Stimulated activated CD8-positive, alpha-beta memory T cell treated with anti-CD3 and anti-CD28 coated beads, Interleukin-4, amount 100 ng/mL, for 48 hours (primary cell): Measurements from ENCODE around the gene MRPL34.
A peak's percentile ranks its signal among the peaks of the same experiment; 100 is the strongest.

ENCODE experiments used
- DNase-seq: peaks from one replicate; pipeline ENCODE4 v3.0.0-alpha.2; 2020

The MRPL34 gene

DNA sequence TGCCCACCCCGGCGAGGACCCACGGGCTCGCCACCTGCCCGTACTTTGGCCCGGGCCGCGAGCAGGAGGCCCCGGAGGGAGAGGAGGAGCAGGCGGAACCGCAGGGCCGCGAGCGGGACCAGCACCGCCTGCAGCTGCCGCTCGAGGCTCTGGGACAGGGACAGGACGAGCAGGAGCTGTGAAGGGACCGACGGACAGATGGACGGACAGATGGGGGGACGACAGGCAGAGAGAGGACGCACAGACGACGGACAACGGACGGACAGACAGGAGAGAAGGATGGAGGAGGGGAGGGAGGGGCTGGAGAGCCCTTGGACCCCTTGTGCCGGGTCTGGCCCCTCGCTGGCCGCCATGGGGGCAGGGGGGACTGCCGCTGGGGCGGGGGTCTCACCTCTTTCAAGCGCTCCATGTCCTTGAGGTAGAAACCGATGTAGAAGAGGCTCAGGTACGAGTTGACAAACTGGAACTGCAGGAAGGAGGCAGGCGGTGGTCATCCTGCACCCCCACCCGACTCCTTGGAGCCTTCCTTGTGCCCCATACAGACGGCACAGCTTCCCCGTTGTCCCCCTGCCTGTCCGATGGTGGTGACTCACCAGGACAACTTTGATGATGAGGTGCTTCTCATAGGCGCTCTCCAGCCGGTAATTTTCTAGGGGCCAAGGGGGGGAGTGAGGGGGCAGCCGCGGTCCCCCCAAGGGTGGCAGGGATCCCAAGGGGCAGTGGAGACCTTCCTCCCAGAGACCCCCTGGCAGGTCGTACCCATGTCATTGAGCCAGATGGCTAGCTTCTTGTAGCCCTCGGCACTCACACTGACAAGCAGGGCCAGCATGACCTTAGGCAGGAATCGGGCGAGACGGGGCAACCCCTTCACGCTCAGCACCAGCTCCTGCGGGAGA, 23.9 kb downstream of the MRPL34 start:
- DNase-seq, result no peak

DNA sequence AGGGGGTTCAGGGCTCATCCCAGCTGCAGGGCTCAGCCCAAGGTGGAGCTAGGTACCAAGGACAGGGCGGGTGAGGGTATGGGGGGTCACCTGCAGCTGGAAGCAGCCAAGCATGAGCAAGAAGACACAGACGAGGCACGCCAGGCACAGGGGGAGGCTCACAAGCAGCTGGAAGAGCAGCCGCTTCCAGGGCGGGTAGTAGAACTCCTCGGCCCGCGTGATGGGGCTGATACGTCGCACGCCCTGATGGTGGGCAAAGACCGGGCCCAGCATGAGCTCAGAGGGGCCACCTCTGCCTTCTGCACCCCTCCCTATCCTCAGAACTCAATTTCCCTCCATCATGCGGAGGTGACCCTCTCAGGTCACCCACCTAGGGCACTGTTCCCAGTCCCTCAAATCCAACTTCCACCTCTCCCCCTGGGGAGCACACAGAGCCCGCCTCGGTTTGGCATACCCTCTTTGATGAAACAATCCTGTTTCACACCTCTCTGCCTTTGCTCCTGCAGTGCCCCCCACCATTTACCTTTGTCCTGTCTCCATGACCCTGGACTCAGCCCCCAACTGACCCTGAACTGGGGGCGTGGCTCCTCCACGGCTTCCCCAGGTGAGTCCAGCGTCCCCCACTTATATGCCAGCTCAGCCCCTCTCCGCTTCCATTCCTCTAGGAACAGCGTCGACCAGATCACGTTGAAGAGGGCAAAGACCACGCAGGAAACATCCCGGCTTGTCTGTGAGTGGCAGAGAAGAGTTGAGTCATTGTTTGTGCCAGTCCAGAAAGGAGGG, 24.8 kb downstream of the MRPL34 start:
- DNase-seq, result no peak

DNA sequence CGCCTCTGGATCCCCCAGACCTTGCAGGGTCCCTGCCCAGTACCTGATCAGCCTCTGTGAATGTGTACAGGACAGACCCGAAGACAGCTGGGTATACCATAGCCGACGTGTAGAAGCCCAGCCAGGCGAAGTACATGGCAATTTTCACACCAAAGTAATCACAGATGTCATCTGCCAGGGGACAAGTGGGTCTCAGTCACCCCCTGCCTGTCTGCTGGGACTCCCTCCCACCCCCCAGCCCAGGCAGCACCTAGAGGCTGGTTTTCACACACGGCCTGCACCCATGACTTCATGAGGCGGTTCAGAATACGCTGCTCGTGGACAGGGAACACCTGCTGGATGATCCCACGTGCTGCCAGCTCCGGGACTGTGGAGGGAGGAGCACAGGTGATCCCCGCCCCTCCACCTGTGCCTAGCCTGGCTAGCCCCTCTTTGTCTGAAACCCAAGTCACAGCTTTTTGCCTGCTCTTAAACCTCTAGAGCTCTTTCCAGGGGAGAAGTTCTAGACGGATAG, 25.4 kb downstream of the MRPL34 start:
- no peak for DNase-seq

DNA sequence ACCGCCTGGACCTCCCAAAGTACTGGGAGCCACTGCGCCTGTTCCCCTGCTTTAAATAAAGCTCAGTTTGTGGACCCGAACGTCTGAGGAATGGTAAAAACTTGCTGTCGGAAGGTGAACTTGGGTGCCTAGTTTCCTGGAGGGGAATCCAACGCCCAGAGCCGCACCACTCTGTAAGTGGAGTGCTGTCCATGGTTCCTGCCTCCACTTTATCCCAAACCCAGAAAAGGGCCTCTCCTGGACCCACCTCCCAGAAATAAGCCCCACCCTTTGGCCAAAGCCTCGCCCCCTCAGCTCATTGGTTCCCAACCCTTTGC, 26.6 kb downstream of the MRPL34 start:
- no peak for DNase-seq

DNA sequence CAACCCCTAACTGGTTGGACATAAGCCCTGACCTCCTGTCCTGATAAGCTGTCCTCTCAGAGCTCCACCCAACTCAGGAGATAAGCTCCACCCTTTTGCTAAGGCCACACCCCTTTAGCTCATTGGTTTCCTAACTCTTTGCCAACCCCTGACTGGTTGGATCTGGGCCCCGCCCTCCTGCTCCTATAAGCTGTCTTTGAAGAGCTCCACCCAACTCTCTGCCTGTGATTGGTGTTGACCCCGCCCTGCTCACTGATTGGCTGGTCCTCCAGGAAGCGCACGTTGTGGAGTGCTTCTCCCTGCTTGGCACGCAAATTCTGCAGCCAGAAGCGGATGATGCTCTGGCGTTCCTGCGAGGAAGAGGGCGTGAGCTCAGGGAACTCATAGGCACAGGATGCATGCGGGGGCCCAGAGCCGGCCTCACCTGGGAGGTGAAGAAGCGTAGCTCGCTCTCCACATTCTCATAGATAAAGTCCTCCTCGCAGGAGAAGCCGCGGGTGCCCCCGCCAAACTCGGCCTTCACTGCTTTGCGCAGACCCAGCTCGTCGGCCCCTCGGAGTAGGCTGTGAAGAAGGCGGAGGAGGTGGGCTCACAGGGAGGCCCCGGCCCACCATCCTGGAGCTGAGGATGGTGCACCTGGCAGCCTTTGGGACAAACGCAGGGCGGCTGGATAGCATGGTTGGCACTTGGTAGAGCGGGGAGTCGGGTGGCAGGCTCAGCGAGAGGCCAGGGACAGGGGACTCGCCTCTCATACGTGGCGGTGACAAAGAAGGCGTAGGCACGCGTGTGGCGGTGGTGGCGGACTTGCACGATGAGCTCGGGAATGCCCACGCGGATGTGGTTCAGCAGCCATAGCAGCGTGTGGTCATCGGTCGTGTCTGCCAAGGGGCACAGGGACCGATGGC, 27.3 kb downstream of the MRPL34 start:
- peak; percentile 74 for DNase-seq

DNA sequence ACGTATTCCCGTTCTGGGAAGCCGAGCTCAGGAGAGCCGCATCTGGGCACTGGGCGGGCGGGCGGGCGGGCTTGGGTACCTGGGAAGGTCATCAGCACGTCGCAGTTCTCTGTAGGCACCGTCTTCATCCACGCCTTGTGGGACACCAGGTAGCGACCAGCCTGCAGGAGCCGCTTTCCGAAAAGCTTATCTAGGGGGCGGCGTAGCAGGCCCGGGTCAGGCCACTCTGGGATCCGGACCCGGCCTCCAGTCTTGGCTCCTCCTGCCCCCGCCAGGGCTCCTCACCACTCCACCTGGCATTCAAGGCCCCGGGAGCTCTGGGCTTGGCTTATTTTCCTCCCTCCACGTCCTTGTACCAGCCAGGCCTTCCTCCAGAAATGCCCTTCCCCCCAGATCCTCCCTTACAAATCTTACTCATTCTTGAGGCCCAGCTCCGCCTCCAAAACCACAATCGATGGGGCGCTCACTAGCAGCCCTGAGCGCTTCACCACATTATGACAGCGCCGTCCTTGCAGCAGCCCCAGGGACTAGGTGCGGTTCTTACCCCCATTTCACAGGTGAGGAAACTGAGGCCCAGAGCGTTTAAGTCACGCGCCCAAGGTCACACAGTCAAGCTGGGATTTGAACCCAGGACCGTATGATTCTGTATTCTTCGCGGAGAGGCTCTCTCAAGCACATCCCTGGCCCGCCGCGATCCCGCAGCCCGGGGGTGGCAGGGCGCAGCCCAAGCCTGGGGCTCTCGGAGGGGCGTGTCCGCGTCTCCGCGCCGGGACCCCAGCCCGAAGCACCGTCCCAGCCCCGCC, 28.1 kb downstream of the MRPL34 start:
- peak; percentile 82 for DNase-seq

DNA sequence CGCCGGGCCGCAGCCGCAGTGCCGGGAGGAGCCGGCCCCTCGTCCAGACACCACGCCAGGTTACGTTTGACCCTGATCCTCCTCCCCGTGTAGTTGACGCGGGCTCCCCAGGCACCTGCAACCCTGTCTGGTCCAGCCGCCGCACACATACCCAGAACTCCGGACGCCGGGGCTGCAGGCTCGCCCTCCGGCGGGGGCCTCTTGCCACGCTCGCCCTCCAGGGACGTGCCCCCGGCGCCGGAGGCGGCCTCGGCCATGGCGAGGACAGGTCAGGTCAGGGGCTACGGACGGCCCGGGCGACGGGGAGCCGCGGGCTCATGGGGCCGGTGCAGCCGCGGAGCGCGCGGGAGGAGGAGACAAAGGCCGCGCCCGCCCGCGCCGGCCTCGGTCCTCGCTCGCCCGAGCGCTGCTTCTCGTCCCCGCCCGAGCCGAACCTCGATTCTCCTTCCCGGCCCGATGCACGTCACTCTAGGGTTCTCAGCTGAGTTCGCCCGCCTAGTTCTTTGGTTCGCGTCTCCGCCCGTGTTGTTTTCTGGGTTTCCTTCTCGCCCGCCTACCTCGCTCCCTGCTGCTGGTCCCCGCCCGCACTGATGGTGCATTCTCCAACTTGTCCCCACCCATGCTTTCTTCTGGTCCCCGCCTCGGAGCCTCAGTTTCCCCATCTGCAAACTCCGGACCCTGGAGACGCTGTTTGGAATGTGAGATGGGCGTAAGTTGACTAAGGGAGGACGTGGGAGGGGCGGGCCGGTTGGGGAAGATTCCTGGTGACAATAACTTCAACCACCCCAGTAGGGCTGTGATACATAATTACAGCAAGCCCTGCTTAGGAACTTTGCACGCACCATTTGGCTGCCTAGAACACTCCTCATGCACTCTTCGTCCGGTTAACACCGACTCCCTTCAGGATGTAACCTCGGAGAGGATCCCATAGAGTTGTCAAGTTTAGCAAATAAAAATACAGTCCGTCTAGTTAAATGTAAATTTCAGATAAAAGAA, 29.0 kb downstream of the MRPL34 start, which contains the start of gene ANO8:
TSS of gene ANO8 (minus strand) at position 442 of the 996 bp plus-strand sequence. CDS start at position 257, 185 bp downstream.
- peak; percentile 98 for DNase-seq

DNA sequence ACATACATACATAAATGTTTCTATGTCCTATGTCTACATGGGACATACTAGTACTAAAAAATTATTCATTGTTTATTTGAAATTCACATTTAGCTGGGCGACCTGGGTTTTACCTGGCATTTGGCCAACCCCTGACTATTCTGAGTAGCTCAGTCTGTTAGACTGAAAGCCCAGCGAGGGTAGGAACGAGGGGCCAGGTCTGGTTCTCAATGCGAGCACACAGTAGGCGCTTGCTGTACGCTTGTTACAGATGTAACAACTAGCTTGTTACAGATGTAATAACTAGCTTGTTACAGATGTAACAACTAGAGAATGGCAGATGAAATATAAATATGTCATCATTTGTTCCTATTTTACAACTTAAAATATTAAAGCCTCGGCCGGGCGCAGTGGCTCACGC, 29.9 kb downstream of the MRPL34 start:
- no peak for DNase-seq

DNA sequence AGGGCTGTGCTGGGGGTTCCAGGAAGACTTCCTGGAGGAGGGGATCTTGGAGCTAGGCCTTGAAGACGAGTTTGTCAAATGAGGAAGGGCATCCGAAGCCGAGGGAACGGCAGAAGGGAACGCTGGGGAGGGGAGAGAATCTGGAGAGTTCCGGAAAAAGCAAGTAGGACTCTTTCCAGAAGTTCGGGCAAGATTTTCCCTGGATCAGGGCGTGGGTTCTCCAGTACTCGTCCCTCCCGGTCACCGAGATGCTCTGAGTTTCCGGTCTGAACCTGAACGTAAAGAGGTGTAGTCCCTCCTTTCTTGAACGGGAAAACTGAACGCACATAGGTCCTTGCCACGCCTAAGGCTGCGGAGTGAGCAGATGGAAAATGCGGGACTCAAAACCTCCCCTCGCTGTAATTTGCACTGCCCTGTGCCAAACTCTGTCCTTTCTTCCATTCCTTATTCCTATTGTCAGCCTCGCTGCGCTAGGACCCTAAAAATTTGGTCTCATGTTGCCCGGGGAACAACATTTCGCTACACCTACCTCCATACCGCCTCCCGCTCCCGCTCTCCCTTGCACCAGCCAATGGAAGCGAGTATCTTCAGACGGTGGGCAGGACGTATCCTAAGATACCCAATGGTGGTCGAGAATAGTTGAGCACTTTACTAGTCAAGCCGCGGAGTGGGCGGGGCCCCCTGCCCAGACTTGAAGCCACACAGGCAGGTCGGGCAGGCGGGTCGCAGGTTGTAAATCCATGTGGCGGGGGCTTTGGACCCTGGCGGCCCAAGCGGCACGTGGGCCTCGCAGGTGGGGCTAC, 31.4 kb downstream of the MRPL34 start, which contains the start of gene GTPBP3:
TSS of gene GTPBP3 (plus strand) at position 682 of the 803 bp plus-strand sequence. CDS start at position 741, 59 bp downstream.
- DNase-seq, result peak; percentile 97

DNA sequence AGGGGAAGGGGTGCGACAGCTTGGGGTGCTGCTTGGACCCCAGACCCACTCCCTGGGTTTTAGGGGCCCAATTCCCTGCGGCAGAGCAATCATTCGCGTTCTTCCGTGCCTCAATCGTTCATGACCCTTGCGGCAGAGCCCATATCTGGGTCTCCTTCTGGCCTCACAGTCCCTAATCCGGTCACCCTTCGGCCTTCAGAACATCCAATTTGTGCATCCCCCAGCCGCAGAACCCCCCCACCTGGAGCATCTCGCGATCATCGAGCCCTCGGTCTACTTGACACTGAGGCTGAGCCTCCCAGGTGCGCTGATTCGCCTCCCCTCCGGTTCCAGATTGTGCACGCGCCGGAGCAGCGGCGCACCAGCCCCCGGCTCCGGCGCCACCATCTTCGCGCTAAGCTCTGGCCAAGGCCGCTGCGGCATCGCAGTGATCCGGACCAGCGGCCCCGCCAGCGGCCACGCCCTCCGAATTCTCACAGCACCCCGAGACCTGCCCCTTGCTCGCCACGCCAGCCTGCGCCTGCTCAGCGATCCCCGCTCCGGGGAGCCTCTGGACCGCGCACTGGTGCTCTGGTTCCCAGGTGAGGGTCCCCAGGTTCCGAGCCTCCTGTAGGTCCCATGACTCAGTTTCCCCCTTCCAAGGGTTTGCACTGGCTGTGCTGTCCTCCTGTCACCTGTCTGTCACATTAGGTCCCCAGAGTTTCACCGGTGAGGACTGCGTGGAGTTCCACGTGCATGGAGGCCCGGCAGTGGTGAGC, 32.2 kb downstream of the MRPL34 start:
- DNase-seq, result peak; percentile 63

DNA sequence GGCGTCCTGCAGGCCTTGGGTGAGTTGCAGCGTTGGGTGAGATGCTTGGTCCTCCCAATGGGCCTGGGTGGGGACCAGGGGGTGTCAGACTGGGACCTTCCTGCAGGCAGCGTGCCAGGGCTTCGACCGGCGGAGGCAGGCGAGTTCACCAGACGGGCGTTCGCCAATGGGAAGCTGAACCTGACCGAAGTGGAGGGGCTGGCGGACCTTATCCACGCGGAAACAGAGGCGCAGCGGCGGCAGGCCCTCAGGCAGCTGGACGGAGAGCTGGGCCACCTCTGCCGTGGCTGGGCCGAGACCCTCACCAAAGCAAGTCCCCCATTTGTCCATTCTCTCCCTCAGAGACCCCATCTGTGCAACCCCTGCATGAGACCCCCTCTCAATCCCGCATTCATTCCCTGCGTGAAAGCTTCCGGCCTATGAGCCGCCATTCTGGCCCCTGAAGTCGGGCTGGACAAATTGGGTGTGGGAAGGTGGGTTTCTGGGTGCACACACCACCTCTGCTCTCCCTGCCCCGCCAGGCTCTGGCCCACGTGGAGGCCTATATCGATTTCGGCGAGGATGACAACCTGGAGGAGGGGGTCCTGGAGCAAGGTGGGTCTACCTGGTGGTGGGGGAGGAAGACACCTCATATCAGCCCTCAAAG, 32.9 kb downstream of the MRPL34 start:
- no peak for DNase-seq

DNA sequence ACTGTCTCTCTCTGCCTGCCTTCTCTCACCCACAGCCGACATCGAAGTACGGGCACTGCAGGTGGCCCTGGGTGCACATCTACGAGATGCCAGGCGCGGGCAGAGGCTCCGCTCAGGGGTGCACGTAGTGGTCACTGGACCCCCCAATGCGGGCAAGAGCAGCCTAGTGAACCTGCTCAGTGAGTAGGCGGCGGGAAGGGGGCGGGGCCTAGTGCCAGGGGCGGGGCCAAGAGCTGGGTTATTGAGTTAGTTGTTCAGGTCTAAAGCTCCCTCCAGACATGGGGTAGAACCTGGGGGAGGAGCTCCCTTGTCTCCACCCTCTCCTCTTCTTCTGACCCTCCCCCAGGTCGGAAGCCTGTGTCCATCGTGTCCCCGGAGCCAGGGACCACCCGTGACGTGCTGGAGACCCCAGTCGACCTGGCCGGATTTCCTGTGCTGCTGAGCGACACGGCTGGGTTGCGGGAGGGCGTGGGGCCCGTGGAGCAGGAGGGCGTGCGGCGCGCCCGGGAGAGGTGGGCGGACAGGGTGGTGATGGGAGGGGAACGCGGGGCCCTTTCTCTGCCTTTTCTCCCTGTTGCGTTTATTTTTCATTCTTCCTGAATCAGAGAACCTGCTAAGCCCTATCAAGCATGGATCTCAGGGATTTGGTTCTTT, 33.5 kb downstream of the MRPL34 start:
- peak; percentile 78 for DNase-seq

DNA sequence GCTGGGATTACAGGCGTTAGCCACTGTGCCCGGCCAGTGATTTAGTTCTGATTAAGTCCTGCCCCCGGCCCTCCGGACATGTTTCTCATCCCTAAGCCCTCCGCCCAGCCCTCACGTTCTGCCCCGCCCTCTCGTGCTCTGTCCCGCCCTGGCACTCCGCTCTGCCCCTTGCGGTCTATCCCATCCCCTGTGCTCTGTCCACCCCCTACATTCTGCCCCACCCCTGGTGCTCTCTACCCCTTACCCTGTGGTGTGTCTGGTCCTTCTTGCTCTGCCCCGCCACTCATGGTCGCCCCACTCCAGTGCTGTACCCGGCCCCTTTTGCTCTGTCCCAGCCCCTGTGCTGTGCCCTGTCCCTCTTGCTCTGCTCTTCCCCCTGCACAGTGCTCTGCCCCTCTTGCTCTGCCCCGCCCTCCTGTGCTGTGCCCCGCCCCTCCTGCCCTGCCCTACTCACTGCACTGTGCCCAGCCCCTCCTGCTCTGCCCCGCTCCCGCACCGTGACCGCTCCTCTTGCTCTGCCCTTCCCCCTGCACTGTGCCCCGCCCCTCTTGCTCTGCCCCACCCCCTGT, 34.7 kb downstream of the MRPL34 start:
- no peak for DNase-seq

DNA sequence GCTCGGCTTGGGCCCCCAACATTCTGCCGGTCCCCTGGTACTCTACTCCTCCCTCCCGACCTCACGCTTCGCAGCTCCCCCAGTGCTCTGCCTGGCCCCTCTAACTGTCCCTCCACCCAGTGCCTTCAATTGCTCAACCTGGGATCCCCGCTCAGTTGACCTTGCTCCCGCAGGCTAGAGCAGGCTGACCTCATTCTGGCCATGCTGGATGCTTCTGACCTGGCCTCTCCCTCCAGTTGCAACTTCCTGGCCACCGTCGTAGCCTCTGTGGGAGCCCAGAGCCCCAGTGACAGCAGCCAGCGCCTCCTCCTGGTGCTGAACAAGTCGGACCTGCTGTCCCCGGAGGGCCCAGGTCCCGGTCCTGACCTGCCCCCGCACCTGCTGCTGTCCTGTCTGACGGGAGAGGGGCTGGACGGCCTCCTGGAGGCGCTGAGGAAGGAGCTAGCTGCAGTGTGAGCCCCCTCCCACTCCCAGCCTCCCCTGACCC, 35.2 kb downstream of the MRPL34 start:
- DNase-seq, result no peak

DNA sequence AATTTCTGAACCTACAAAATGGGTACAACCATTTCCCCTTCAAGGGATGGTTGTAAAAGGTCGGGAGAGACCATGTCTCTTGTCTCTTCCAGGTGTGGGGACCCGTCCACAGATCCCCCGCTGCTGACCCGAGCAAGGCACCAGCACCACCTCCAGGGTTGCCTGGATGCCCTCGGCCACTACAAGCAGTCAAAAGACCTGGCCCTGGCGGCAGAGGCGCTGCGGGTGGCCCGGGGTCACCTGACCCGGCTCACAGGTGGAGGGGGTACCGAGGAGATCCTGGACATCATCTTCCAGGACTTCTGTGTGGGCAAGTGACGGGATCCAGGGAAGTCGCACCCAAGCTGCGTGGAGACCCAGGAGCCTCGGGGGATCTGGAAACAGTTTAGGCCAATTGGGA, 35.7 kb downstream of the MRPL34 start:
- DNase-seq, result no peak

DNA sequence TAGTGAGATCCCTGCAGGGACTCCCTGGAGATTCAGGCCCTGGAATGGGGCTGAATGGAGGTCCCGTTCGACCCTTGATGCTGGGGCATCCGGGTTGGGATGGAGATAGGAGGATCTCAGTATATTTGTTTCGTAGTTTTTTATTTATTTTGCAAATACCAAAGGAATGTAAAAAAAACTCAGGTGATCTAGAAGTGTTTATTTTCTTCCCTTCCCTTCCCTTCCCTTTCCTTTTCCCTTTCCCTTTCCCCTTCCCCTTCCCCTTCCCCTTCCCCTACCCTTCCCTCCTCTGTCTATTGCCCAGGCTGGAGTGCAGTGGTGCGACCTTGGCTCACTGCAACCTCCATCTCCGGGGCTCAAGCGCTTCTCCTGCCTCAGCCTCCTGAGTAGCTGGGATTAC, 36.2 kb downstream of the MRPL34 start:
- no peak for DNase-seq

DNA sequence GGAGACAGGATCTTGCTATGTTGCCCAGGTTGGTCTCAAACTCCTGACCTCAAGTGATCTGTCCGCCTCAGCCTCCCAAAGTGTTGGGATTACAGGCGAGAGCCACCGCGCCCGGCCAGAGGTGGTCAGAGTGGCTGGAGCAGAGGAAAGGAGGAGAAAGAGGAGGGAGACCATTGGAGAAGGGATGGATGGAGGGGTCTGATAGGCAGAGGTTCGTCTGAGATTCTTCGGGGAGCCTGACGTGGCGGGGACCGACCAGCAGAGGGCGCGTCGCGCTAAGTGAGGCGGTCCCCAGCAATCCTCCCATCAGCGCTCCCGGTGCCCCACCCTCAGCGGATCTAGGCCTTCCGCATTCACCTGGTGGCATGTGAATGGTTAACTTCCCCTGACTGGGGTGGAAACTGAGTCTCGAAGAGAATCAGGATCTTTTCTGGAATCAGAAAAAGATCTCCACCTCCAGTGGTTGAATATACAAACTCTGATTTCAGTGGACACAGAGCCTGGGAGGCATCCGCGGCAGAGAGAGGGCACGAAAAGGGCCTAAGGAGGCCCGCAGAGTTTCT, 40.5 kb downstream of the MRPL34 start:
- peak; percentile 92 for DNase-seq
